GM18870 (cell line): ENCODE data around the gene SPRYD7.
"Not testable (repeated sequence)": the region's sequence is repeated elsewhere in the genome, so short reads cannot be mapped to it uniquely, and the experiment has no call there.

Experiments used
- ATAC-seq: cut with Tn5 transposase; IDR thresholded peaks from one replicate; pipeline ENCODE4 v1.9.1; 2021; ENCODE audit warnings: moderate library complexity; ENCODE audit not compliant: unreplicated experiment

Gene SPRYD7

GRCh38 chr13:49933511-49933910, 2.6 kb downstream of the SPRYD7 start:
- no peak for ATAC-seq

- ATAC-seq, result no peak
Measured at GRCh38 chr13:49932868-49933267, 3.3 kb downstream of the SPRYD7 start.

- ATAC-seq, result no peak
Measured at GRCh38 chr13:49932066-49932465, 4.1 kb downstream of the SPRYD7 start.

- no peak for ATAC-seq
Measured at GRCh38 chr13:49927755-49928154, 8.4 kb downstream of the SPRYD7 start.

- no peak for ATAC-seq
Measured at GRCh38 chr13:49925881-49926418, 10.2 kb downstream of the SPRYD7 start.

- ATAC-seq, result no peak
Measured at GRCh38 chr13:49922301-49922700, 13.8 kb downstream of the SPRYD7 start.

- not testable (repeated sequence) for ATAC-seq
Measured at GRCh38 chr13:49920969-49921368, 15.2 kb downstream of the SPRYD7 start.

- not testable (repeated sequence) for ATAC-seq
Measured at GRCh38 chr13:49918106-49918505, 18.0 kb downstream of the SPRYD7 start.

- ATAC-seq, result no peak
Measured at GRCh38 chr13:49914947-49915346, 21.2 kb downstream of the SPRYD7 start.

GRCh38 chr13:49908637-49909036, 27.5 kb downstream of the SPRYD7 start:
- ATAC-seq, result no peak

- no peak for ATAC-seq
Measured at GRCh38 chr13:49904729-49905456, 31.2 kb downstream of the SPRYD7 start.

GRCh38 chr13:49898792-49899191, 37.3 kb downstream of the SPRYD7 start:
- no peak for ATAC-seq

GRCh38 chr13:49897713-49898112, 38.4 kb downstream of the SPRYD7 start:
- no peak for ATAC-seq

GRCh38 chr13:49895826-49896225, 40.3 kb downstream of the SPRYD7 start:
- no peak for ATAC-seq

GRCh38 chr13:49893591-49893990, 42.5 kb downstream of the SPRYD7 start:
- no peak for ATAC-seq

GRCh38 chr13:49890376-49890775, 45.8 kb downstream of the SPRYD7 start:
- no peak for ATAC-seq

- no peak for ATAC-seq
Measured at GRCh38 chr13:49878682-49879081, 57.5 kb downstream of the SPRYD7 start.

GRCh38 chr13:49877629-49878218, 58.4 kb downstream of the SPRYD7 start:
- ATAC-seq, result no peak

GRCh38 chr13:49874430-49874829, 61.7 kb downstream of the SPRYD7 start:
- ATAC-seq, result no peak

GRCh38 chr13:49869519-49869918, 66.6 kb downstream of the SPRYD7 start:
- no peak for ATAC-seq

GRCh38 chr13:49867834-49868233, 68.3 kb downstream of the SPRYD7 start:
- ATAC-seq, result no peak

GRCh38 chr13:49865218-49865617, 70.9 kb downstream of the SPRYD7 start:
- no peak for ATAC-seq
